Uterus (tissue), 2 donors: Measurements from ENCODE around the gene ZNF423.

Source experiments
- CTCF ChIP-seq, 4 experiments: fragments of 200-600 bp in 2 of 4; fragments of 450-650 bp in 2 of 4; sonication (generic) in 2 of 4; IDR thresholded peaks; one replicate each; pipeline ENCODE4 v1.5.1; 2016 to 2019; ENCODE audit warnings: antibody characterized with exemption in 4 of 4, mild to moderate bottlenecking in 2 of 4, moderate library complexity in 1 of 4
- POLR2A ChIP-seq, 2 donors: fragments of 450-650 bp; IDR thresholded peaks; one replicate each; pipeline ENCODE4 v1.6.1; 2016; ENCODE audit warnings: antibody characterized with exemption in 2 of 2, mild to moderate bottlenecking in 1 of 2, moderate library complexity in 1 of 2

DNA sequence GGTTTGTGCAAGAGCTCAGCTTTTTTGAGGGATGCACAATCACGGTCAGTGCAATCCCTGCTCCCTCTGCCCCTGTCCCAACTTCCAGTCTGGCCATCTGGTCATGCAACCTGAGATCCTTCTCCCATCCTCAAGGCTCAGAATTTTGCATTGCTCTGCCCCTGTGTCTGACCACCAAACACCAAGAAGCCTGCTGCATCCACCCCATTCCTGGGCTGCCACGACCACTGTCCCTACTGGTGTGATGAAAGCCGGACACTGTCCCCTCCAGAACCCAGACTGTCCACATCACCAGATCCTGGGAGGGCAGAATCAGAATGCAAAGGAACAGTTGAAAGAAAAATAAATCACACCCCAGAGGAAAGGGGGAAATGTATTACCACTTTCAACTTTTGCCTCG, 251.3 kb downstream of the ZNF423 start:
- TF ChIP-seq POLR2A (IDR thresholded peaks at IDR 0.05) (no peak), CTCF (IDR thresholded peaks at IDR 0.05) (no peak)
